ENCODE results near the gene CELF1.

The CELF1 gene

DNA sequence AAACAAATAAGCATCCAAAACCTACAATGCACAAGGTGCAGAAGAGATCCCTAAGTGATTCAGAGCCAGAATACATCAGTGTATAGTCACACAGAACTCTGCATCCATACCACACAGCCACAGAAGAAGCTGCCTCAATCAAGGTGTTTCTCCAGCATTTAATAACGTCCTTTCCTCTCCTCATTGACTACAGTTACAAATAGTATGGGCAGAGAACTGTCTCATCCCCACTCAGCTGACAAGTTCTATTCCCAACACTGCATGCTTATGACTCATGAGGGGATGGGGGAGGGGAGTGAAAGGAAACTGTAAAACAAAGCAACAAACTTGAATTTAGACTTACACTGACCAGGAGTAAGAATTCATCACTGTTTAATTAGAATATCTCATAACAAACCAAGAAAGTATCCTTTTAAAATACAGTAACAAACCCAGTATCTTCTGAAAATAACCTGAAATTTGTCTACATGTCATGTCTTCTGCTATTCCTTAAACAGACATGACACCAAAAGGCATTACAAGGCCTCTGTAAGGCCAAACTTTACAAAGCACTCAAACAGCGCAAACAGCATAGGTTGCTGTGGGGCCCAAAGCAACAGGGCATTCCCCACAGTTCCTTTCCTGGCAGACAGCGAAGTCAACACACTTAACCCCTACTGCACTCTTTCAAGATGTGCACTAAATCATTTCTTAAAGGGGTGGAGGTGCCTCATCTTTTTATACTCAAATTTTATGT lies 29.3 kb downstream of the CELF1 start:
- peak overlapping the region; percentile 32 for H3K4me2 ChIP-seq (ENCODE audit: low read depth, low read length, poor library complexity, severe bottlenecking)
- H3K9me2 ChIP-seq (replicated peaks; ENCODE audit: insufficient read depth, low read length): no peaks in the 10 kb centered on the region
- H3F3A ChIP-seq (ENCODE audit: insufficient read depth): peaks cover 17% of the 10 kb centered on the region; the same call in 1 of the 2 replicates
- H3K79me2 ChIP-seq (ENCODE audit: insufficient read depth, low read length): peaks cover 99% of the 10 kb centered on the region
- H3K27ac ChIP-seq (ENCODE audit: low read depth, low read length): peak overlapping the region; percentile 13; the same call in 1 of the 2 replicates
- no peak for TF ChIP-seq EZH2phosphoT487 (conservative IDR thresholded peaks at IDR 0.05; ENCODE audit: low read length)
- TF ChIP-seq, protein P1, sequence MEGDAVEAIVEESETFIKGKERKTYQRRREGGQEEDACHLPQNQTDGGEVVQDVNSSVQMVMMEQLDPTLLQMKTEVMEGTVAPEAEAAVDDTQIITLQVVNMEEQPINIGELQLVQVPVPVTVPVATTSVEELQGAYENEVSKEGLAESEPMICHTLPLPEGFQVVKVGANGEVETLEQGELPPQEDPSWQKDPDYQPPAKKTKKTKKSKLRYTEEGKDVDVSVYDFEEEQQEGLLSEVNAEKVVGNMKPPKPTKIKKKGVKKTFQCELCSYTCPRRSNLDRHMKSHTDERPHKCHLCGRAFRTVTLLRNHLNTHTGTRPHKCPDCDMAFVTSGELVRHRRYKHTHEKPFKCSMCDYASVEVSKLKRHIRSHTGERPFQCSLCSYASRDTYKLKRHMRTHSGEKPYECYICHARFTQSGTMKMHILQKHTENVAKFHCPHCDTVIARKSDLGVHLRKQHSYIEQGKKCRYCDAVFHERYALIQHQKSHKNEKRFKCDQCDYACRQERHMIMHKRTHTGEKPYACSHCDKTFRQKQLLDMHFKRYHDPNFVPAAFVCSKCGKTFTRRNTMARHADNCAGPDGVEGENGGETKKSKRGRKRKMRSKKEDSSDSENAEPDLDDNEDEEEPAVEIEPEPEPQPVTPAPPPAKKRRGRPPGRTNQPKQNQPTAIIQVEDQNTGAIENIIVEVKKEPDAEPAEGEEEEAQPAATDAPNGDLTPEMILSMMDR (IDR thresholded peaks at IDR 0.05; ENCODE audit: insufficient read depth, low read length, poor library complexity, severe bottlenecking): no peak
- no peaks in the 10 kb centered on the region for H3K9me3 ChIP-seq (ENCODE audit: insufficient read depth, low read length)
- H3K4me3 ChIP-seq (ENCODE audit: insufficient read depth, low read length, poor library complexity, severe bottlenecking): no peak overlapping the region
- peaks cover 22% of the 10 kb centered on the region; the same call in 1 of the 2 replicates for H4K20me1 ChIP-seq (ENCODE audit: low read depth, low read length)
- H3K9ac ChIP-seq (ENCODE audit: low read length): no peak overlapping the region
- H2AFZ ChIP-seq (ENCODE audit: low read depth, low read length, severe bottlenecking): no peak overlapping the region
- no peaks in the 10 kb centered on the region for H3K27me3 ChIP-seq (ENCODE audit: low read length)
- no peaks in the 10 kb centered on the region for H3K36me3 ChIP-seq (ENCODE audit: low read length)

DNA sequence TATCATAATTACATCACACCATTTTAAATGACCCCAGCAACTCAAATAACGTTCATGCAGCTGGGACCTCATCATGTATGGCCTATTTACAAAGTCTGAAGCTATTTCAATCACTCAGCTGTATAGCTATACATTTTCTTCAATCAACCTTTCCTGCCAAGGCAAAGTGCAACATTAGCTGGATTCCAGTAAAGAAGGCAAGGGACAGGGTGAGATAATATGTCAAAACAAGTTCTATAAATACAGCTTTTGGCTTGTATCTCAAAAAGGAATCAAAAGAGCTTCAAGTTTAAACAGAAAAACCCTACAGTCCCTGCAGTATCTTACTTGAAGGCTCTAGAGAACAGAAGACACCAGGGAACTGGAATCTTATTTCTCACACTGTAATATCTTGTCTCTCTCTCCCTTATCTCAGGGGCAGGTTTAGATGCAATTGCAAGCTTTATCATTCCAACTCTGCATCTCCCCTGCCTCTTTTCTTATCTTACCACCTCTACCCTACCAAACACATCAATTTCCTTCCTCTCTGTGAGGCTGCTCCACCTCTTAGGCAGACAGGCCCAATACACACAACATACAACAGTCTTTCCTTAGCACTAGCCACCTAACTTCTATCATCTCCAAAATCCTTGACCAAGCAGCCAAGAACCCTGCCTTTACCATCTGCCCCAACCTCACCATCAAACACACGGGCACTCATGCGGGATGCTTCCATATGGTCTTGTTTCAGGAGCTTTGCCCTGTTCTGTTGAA lies 34.5 kb downstream of the CELF1 start:
- no peak overlapping the region for H3K4me3 ChIP-seq (ENCODE audit: insufficient read depth, low read length, poor library complexity, severe bottlenecking)
- H3F3A ChIP-seq (ENCODE audit: insufficient read depth): peaks cover 5% of the 10 kb centered on the region; the same call in 1 of the 2 replicates
- no peak overlapping the region for H2AFZ ChIP-seq (ENCODE audit: low read depth, low read length, severe bottlenecking)
- peak overlapping the region; percentile 38; the same call in 1 of the 2 replicates for H3K27ac ChIP-seq (ENCODE audit: low read depth, low read length)
- H3K27me3 ChIP-seq (ENCODE audit: low read length): no peaks in the 10 kb centered on the region
- TF ChIP-seq, protein P1 (IDR thresholded peaks at IDR 0.05; ENCODE audit: insufficient read depth, low read length, poor library complexity, severe bottlenecking): no peak
- TF ChIP-seq EZH2phosphoT487 (conservative IDR thresholded peaks at IDR 0.05; ENCODE audit: low read length): no peak
- no peaks in the 10 kb centered on the region for H3K9me2 ChIP-seq (replicated peaks; ENCODE audit: insufficient read depth, low read length)
- peaks cover 98% of the 10 kb centered on the region for H3K79me2 ChIP-seq (ENCODE audit: insufficient read depth, low read length)
- H3K36me3 ChIP-seq (ENCODE audit: low read length): no peaks in the 10 kb centered on the region
- no peaks in the 10 kb centered on the region for H3K9me3 ChIP-seq (ENCODE audit: insufficient read depth, low read length)
- H3K4me2 ChIP-seq (ENCODE audit: low read depth, low read length, poor library complexity, severe bottlenecking): peak overlapping the region; percentile 15
- H4K20me1 ChIP-seq (ENCODE audit: low read depth, low read length): peaks cover 16% of the 10 kb centered on the region; the same call in 1 of the 2 replicates
- H3K9ac ChIP-seq (ENCODE audit: low read length): 0 out of 2 replicates have a peak overlapping the region, but pooled peaks have one; percentile 3

DNA sequence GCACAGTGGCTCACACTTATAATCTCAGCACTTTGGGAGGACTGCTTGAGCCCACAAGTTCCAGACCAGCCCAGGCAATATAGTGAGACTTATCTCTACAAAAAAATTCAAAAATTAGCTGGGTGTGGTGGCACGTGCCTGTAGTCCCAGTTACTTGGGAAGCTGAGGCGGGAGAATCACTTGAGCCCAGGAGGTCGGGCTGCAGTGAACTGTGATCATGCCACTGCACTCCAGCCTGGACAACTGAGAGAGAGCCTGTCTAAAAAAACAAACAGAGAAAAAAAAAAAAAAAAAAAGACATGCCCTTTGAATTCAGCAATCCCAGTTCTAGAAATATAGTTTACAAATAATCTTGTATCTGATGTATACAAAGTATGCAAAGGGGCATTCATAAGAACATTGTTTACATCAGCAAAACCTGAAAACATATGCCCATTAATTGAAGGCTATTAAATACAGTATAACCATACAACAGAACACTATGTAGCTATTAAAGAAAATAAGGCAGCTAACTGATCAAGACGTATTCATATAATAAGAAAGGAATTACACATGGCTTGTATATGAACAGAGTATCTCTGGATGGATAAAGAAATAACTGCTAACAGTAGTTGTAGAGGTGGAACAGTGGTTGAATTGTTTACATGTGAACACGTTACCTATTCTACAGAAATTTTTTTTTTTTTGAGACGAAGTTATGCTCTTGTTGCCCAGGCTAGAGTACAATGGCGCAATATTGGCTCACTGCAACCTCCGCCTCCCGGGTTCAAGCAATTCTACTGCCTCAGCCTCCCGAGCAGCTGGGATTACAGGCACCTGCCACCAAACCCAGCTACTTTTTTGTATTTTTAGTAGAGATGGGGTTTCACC lies 35.7 kb downstream of the CELF1 start:
- Histone ChIP-seq H3F3A (ENCODE audit: insufficient read depth) (peaks cover 3% of the 10 kb centered on the region; the same call in 1 of the 2 replicates), H4K20me1 (ENCODE audit: low read depth, low read length) (peaks cover 10% of the 10 kb centered on the region; the same call in 1 of the 2 replicates), H3K36me3 (ENCODE audit: low read length) (no peaks in the 10 kb centered on the region), H3K9me3 (ENCODE audit: insufficient read depth, low read length) (no peaks in the 10 kb centered on the region), H3K79me2 (ENCODE audit: insufficient read depth, low read length) (peaks cover 98% of the 10 kb centered on the region), H3K4me3 (ENCODE audit: insufficient read depth, low read length, poor library complexity, severe bottlenecking) (no peak overlapping the region), H3K4me2 (ENCODE audit: low read depth, low read length, poor library complexity, severe bottlenecking) (no peak overlapping the region), H3K27ac (ENCODE audit: low read depth, low read length) (no peak overlapping the region), H2AFZ (ENCODE audit: low read depth, low read length, severe bottlenecking) (no peak overlapping the region), H3K9ac (ENCODE audit: low read length) (no peak overlapping the region), H3K27me3 (ENCODE audit: low read length) (no peaks in the 10 kb centered on the region), H3K9me2 (replicated peaks; ENCODE audit: insufficient read depth, low read length) (no peaks in the 10 kb centered on the region)
- no peak for TF ChIP-seq EZH2phosphoT487 (conservative IDR thresholded peaks at IDR 0.05; ENCODE audit: low read length)
